Measurements from ENCODE around the gene DNM3.

Gene DNM3

GRCh38 chr1:171917331-171917730 lies 76.0 kb downstream of the DNM3 start:
- 100% methylated on average over 1 of the region's 1 CpG for WGBS
- no peaks in the 10 kb centered on the region for H3K27me3 ChIP-seq (ENCODE audit: control insufficient read depth in 1 of 2, insufficient read depth in 1 of 2, low read length in 2 of 2)

GRCh38 chr1:171919891-171920887 lies 78.9 kb downstream of the DNM3 start:
- H3K4me1 ChIP-seq (ENCODE audit: control insufficient read depth, insufficient read depth, low read depth, low read length), result no peaks in the 10 kb centered on the region
- H3K23ac ChIP-seq (ENCODE audit: low read length in 2 of 2), result no peak overlapping the region
- H2AK5ac ChIP-seq (ENCODE audit: low read length, severe bottlenecking), result no peak overlapping the region
- WGBS, result 94% methylated on average over 2 of the region's 5 CpGs
- H2BK120ac ChIP-seq (ENCODE audit: low read depth, low read length), result no peak overlapping the region
- no peak overlapping the region for H3K14ac ChIP-seq (ENCODE audit: low read length in 2 of 2)
- no peaks in the 10 kb centered on the region for H3K27me3 ChIP-seq (ENCODE audit: control insufficient read depth in 1 of 2, insufficient read depth in 1 of 2, low read length in 2 of 2)
- no peak overlapping the region for H2BK12ac ChIP-seq (ENCODE audit: low read length in 2 of 2)
- H2AFZ ChIP-seq (ENCODE audit: low read depth, low read length), result no peak overlapping the region
- H3K18ac ChIP-seq (ENCODE audit: low read depth in 1 of 2, low read length in 2 of 2), result no peak overlapping the region
- H2BK5ac ChIP-seq (ENCODE audit: low read depth, low read length, poor library complexity, severe bottlenecking), result no peak overlapping the region
- no peak overlapping the region for H4K8ac ChIP-seq (ENCODE audit: low read length)
- no peak overlapping the region for H4K91ac ChIP-seq (ENCODE audit: low read length)
- H2BK15ac ChIP-seq (ENCODE audit: low read depth, poor library complexity, severe bottlenecking), result no peak overlapping the region
- H3K27ac ChIP-seq (ENCODE audit: low read length, poor library complexity, severe bottlenecking), result no peak overlapping the region
- no peaks in the 10 kb centered on the region for H3K9me3 ChIP-seq (ENCODE audit: control insufficient read depth, low read length)
- H3K4me3 ChIP-seq (ENCODE audit: insufficient read depth in 1 of 2, low read depth in 1 of 2, low read length in 2 of 2), result no peak overlapping the region
- no peak overlapping the region for H3K4ac ChIP-seq (ENCODE audit: low read depth in 1 of 2, low read length in 2 of 2)
- no peaks in the 10 kb centered on the region for H3K36me3 ChIP-seq (ENCODE audit: control insufficient read depth in 1 of 2, insufficient read depth in 2 of 2, low read depth in 1 of 2, low read length in 2 of 2)
- no peak overlapping the region for H3K9ac ChIP-seq (ENCODE audit: low read length)
- DNase-seq, result no peak
- no peak overlapping the region for H3K4me2 ChIP-seq (ENCODE audit: low read length, poor library complexity, severe bottlenecking)
- no peaks in the 10 kb centered on the region for H3K79me1 ChIP-seq (replicated peaks; ENCODE audit: low read length, poor library complexity, severe bottlenecking)

More at GRCh38 chr1:171917331-171917730, 76.0 kb downstream of the DNM3 start:
- Histone ChIP-seq H3K9ac (ENCODE audit: low read length) (no peak overlapping the region), H2BK5ac (ENCODE audit: low read depth, low read length, poor library complexity, severe bottlenecking) (no peak overlapping the region), H3K9me3 (ENCODE audit: control insufficient read depth, low read length) (no peaks in the 10 kb centered on the region), H2AK5ac (ENCODE audit: low read length, severe bottlenecking) (no peak overlapping the region), H2AFZ (ENCODE audit: low read depth, low read length) (no peak overlapping the region), H3K23ac (ENCODE audit: low read length in 2 of 2) (no peak overlapping the region), H3K4ac (ENCODE audit: low read depth in 1 of 2, low read length in 2 of 2) (no peak overlapping the region), H3K27ac (ENCODE audit: low read length, poor library complexity, severe bottlenecking) (no peak overlapping the region), H3K4me2 (ENCODE audit: low read length, poor library complexity, severe bottlenecking) (no peak overlapping the region), H2BK120ac (ENCODE audit: low read depth, low read length) (no peak overlapping the region), H3K36me3 (ENCODE audit: control insufficient read depth in 1 of 2, insufficient read depth in 2 of 2, low read depth in 1 of 2, low read length in 2 of 2) (no peaks in the 10 kb centered on the region), H2BK15ac (ENCODE audit: low read depth, poor library complexity, severe bottlenecking) (no peak overlapping the region), H4K8ac (ENCODE audit: low read length) (no peak overlapping the region), H3K4me3 (ENCODE audit: insufficient read depth in 1 of 2, low read depth in 1 of 2, low read length in 2 of 2) (no peak overlapping the region), H3K4me1 (ENCODE audit: control insufficient read depth, insufficient read depth, low read depth, low read length) (peaks cover 2% of the 10 kb centered on the region), H3K14ac (ENCODE audit: low read length in 2 of 2) (no peak overlapping the region), H3K79me1 (replicated peaks; ENCODE audit: low read length, poor library complexity, severe bottlenecking) (no peaks in the 10 kb centered on the region), H2BK12ac (ENCODE audit: low read length in 2 of 2) (no peak overlapping the region), H4K91ac (ENCODE audit: low read length) (no peak overlapping the region), H3K18ac (ENCODE audit: low read depth in 1 of 2, low read length in 2 of 2) (no peak overlapping the region)
- no peak for DNase-seq

- no peaks in the 10 kb centered on the region for H3K36me3 ChIP-seq (ENCODE audit: control insufficient read depth in 1 of 2, insufficient read depth in 2 of 2, low read depth in 1 of 2, low read length in 2 of 2)
- DNase-seq, result no peak
- no peak overlapping the region for H3K18ac ChIP-seq (ENCODE audit: low read depth in 1 of 2, low read length in 2 of 2)
- H2BK5ac ChIP-seq (ENCODE audit: low read depth, low read length, poor library complexity, severe bottlenecking), result no peak overlapping the region
- no peaks in the 10 kb centered on the region for H3K9me3 ChIP-seq (ENCODE audit: control insufficient read depth, low read length)
- no peak overlapping the region for H2AK5ac ChIP-seq (ENCODE audit: low read length, severe bottlenecking)
- H3K9ac ChIP-seq (ENCODE audit: low read length), result no peak overlapping the region
- no peak overlapping the region for H2BK120ac ChIP-seq (ENCODE audit: low read depth, low read length)
- H3K27me3 ChIP-seq (ENCODE audit: control insufficient read depth in 1 of 2, insufficient read depth in 1 of 2, low read length in 2 of 2), result no peaks in the 10 kb centered on the region
- H2AFZ ChIP-seq (ENCODE audit: low read depth, low read length), result no peak overlapping the region
- no peaks in the 10 kb centered on the region for H3K79me1 ChIP-seq (replicated peaks; ENCODE audit: low read length, poor library complexity, severe bottlenecking)
- H4K91ac ChIP-seq (ENCODE audit: low read length), result no peak overlapping the region
- no peak overlapping the region for H4K8ac ChIP-seq (ENCODE audit: low read length)
- 100% methylated on average over 1 of the region's 2 CpGs for WGBS
- H3K27ac ChIP-seq (ENCODE audit: low read length, poor library complexity, severe bottlenecking), result no peak overlapping the region
- H2BK15ac ChIP-seq (ENCODE audit: low read depth, poor library complexity, severe bottlenecking), result no peak overlapping the region
- H3K14ac ChIP-seq (ENCODE audit: low read length in 2 of 2), result no peak overlapping the region
- no peak overlapping the region for H3K4ac ChIP-seq (ENCODE audit: low read depth in 1 of 2, low read length in 2 of 2)
- H3K23ac ChIP-seq (ENCODE audit: low read length in 2 of 2), result no peak overlapping the region
- H3K4me3 ChIP-seq (ENCODE audit: insufficient read depth in 1 of 2, low read depth in 1 of 2, low read length in 2 of 2), result no peak overlapping the region
- H3K4me2 ChIP-seq (ENCODE audit: low read length, poor library complexity, severe bottlenecking), result no peak overlapping the region
- no peak overlapping the region for H2BK12ac ChIP-seq (ENCODE audit: low read length in 2 of 2)
- no peaks in the 10 kb centered on the region for H3K4me1 ChIP-seq (ENCODE audit: control insufficient read depth, insufficient read depth, low read depth, low read length)
Measured at GRCh38 chr1:171922999-171923398, 81.7 kb downstream of the DNM3 start.

- no peak overlapping the region for H2AK5ac ChIP-seq (ENCODE audit: low read length, severe bottlenecking)
- 92% methylated on average over 2 of the region's 2 CpGs for WGBS
- no peaks in the 10 kb centered on the region for H3K4me1 ChIP-seq (ENCODE audit: control insufficient read depth, insufficient read depth, low read depth, low read length)
- no peak overlapping the region for H3K4me2 ChIP-seq (ENCODE audit: low read length, poor library complexity, severe bottlenecking)
- H3K9ac ChIP-seq (ENCODE audit: low read length), result no peak overlapping the region
- no peak overlapping the region for H2AFZ ChIP-seq (ENCODE audit: low read depth, low read length)
- H3K36me3 ChIP-seq (ENCODE audit: control insufficient read depth in 1 of 2, insufficient read depth in 2 of 2, low read depth in 1 of 2, low read length in 2 of 2), result no peaks in the 10 kb centered on the region
- H3K4me3 ChIP-seq (ENCODE audit: insufficient read depth in 1 of 2, low read depth in 1 of 2, low read length in 2 of 2), result no peak overlapping the region
- no peak overlapping the region for H3K18ac ChIP-seq (ENCODE audit: low read depth in 1 of 2, low read length in 2 of 2)
- no peak for DNase-seq
- no peak overlapping the region for H4K8ac ChIP-seq (ENCODE audit: low read length)
- H3K27me3 ChIP-seq (ENCODE audit: control insufficient read depth in 1 of 2, insufficient read depth in 1 of 2, low read length in 2 of 2), result peaks cover 0 to 5% of the 10 kb centered on the region in 2 experiments
- H2BK5ac ChIP-seq (ENCODE audit: low read depth, low read length, poor library complexity, severe bottlenecking), result no peak overlapping the region
- H4K91ac ChIP-seq (ENCODE audit: low read length), result no peak overlapping the region
- H2BK12ac ChIP-seq (ENCODE audit: low read length in 2 of 2), result no peak overlapping the region
- H3K9me3 ChIP-seq (ENCODE audit: control insufficient read depth, low read length), result no peaks in the 10 kb centered on the region
- no peaks in the 10 kb centered on the region for H3K79me1 ChIP-seq (replicated peaks; ENCODE audit: low read length, poor library complexity, severe bottlenecking)
- no peak overlapping the region for H2BK15ac ChIP-seq (ENCODE audit: low read depth, poor library complexity, severe bottlenecking)
- H3K27ac ChIP-seq (ENCODE audit: low read length, poor library complexity, severe bottlenecking), result no peak overlapping the region
- H3K14ac ChIP-seq (ENCODE audit: low read length in 2 of 2), result no peak overlapping the region
- H2BK120ac ChIP-seq (ENCODE audit: low read depth, low read length), result no peak overlapping the region
- no peak overlapping the region for H3K23ac ChIP-seq (ENCODE audit: low read length in 2 of 2)
- H3K4ac ChIP-seq (ENCODE audit: low read depth in 1 of 2, low read length in 2 of 2), result no peak overlapping the region
Measured at GRCh38 chr1:171929121-171929520, 87.8 kb downstream of the DNM3 start.
